ENCODE data around the gene ERBB4. TPM values are rescaled to one million over a fixed set of nuclear protein-coding genes. Genes with fewer than 3 reads are reported as not detected.

The ERBB4 gene
- total and polyA plus RNA-seq, 7 experiments from 2014 or later = not detected

GRCh38 chr2:212154477-212154878, 384.1 kb downstream of the ERBB4 start:
- Histone ChIP-seq H3K4me3 (ENCODE audit: low read length) (no peak overlapping the region), H3K9me3 (ENCODE audit: control insufficient read depth in 2 of 3, low read length in 3 of 3) (no peaks in the 10 kb centered on the region), H3K27ac (ENCODE audit: low read depth, low read length) (no peak overlapping the region), H3K27me3 (ENCODE audit: control insufficient read depth in 2 of 2, insufficient read depth in 2 of 2, low read length in 2 of 2) (no peaks in the 10 kb centered on the region), H3K4me1 (ENCODE audit: control insufficient read depth in 2 of 2, insufficient read depth in 2 of 2, low read length in 2 of 2) (no peaks in the 10 kb centered on the region), H3K36me3 (ENCODE audit: control insufficient read depth in 2 of 3, insufficient read depth in 3 of 3, low read length in 3 of 3) (no peaks in the 10 kb centered on the region)
- CTCF ChIA-PET = no interaction called here
- POLR2A ChIA-PET = no interaction called here
- intact Hi-C loops (cut with micrococcal nuclease) = no loop called here
- Mint-ChIP-seq H3K27ac (no peak overlapping the region), H3K4me1 (no peaks in the 10 kb centered on the region), H3K36me3 (no peaks in the 10 kb centered on the region), H3K9me3 (peaks cover 0 to 6% (median 0%) of the 10 kb centered on the region in 11 donors), H3K4me3 (no peak overlapping the region), H3K27me3 (no peaks in the 10 kb centered on the region)
- DNase-seq = no peak
- ATAC-seq = no peak

- ChIA-PET CTCF (no interaction called here), POLR2A (no interaction called here)
- Mint-ChIP-seq H3K36me3 (no peaks in the 10 kb centered on the region), H3K4me3 (no peak overlapping the region), H3K9me3 (peaks cover 0 to 6% (median 0%) of the 10 kb centered on the region in 11 donors), H3K4me1 (no peaks in the 10 kb centered on the region), H3K27ac (no peak overlapping the region), H3K27me3 (no peaks in the 10 kb centered on the region)
- no peak for DNase-seq
- Histone ChIP-seq H3K9me3 (ENCODE audit: control insufficient read depth in 2 of 3, low read length in 3 of 3) (no peaks in the 10 kb centered on the region), H3K4me1 (ENCODE audit: control insufficient read depth in 2 of 2, insufficient read depth in 2 of 2, low read length in 2 of 2) (no peaks in the 10 kb centered on the region), H3K27me3 (ENCODE audit: control insufficient read depth in 2 of 2, insufficient read depth in 2 of 2, low read length in 2 of 2) (no peaks in the 10 kb centered on the region), H3K4me3 (ENCODE audit: low read length) (no peak overlapping the region), H3K27ac (ENCODE audit: low read depth, low read length) (no peak overlapping the region), H3K36me3 (ENCODE audit: control insufficient read depth in 2 of 3, insufficient read depth in 3 of 3, low read length in 3 of 3) (no peaks in the 10 kb centered on the region)
- intact Hi-C loops (cut with micrococcal nuclease) = no loop called here
- no peak for ATAC-seq
Measured at GRCh38 chr2:212153923-212154322, 384.7 kb downstream of the ERBB4 start.

GRCh38 chr2:212147921-212148513, 390.6 kb downstream of the ERBB4 start:
- Mint-ChIP-seq H3K27me3 (no peaks in the 10 kb centered on the region), H3K27ac (no peak overlapping the region), H3K4me1 (no peaks in the 10 kb centered on the region), H3K4me3 (no peak overlapping the region), H3K36me3 (no peaks in the 10 kb centered on the region), H3K9me3 (peaks cover 0 to 6% (median 0%) of the 10 kb centered on the region in 11 donors)
- H3K9me3 ChIP-seq (ENCODE audit: control insufficient read depth in 2 of 3, low read length in 3 of 3) = no peaks in the 10 kb centered on the region
- no peaks in the 10 kb centered on the region for H3K4me1 ChIP-seq (ENCODE audit: control insufficient read depth in 2 of 2, insufficient read depth in 2 of 2, low read length in 2 of 2)
- DNase-seq (no peak), ATAC-seq (no peak)
- intact Hi-C loops (cut with micrococcal nuclease) = loop anchor here in 1 of 2 donors (5.0 kb wide), 1 partner anchor 419 kb away; no protein-coding TSS in a partner anchor
- H3K27me3 ChIP-seq (ENCODE audit: control insufficient read depth in 2 of 2, insufficient read depth in 2 of 2, low read length in 2 of 2) = no peaks in the 10 kb centered on the region
- no peak overlapping the region for H3K27ac ChIP-seq (ENCODE audit: low read depth, low read length)
- ChIA-PET POLR2A (no interaction called here), CTCF (no interaction called here)
- no peaks in the 10 kb centered on the region for H3K36me3 ChIP-seq (ENCODE audit: control insufficient read depth in 2 of 3, insufficient read depth in 3 of 3, low read length in 3 of 3)
- no peak overlapping the region for H3K4me3 ChIP-seq (ENCODE audit: low read length)

GRCh38 chr2:212146416-212146815, 392.2 kb downstream of the ERBB4 start:
- Histone ChIP-seq H3K27ac (ENCODE audit: low read depth, low read length) (no peak overlapping the region), H3K4me1 (ENCODE audit: control insufficient read depth in 2 of 2, insufficient read depth in 2 of 2, low read length in 2 of 2) (no peaks in the 10 kb centered on the region), H3K4me3 (ENCODE audit: low read length) (no peak overlapping the region), H3K9me3 (ENCODE audit: control insufficient read depth in 2 of 3, low read length in 3 of 3) (no peaks in the 10 kb centered on the region), H3K36me3 (ENCODE audit: control insufficient read depth in 2 of 3, insufficient read depth in 3 of 3, low read length in 3 of 3) (no peaks in the 10 kb centered on the region), H3K27me3 (ENCODE audit: control insufficient read depth in 2 of 2, insufficient read depth in 2 of 2, low read length in 2 of 2) (no peaks in the 10 kb centered on the region)
- Mint-ChIP-seq H3K27me3 (no peaks in the 10 kb centered on the region), H3K9me3 (peaks cover 0 to 5% (median 0%) of the 10 kb centered on the region in 11 donors), H3K36me3 (no peaks in the 10 kb centered on the region), H3K4me3 (no peak overlapping the region), H3K4me1 (no peaks in the 10 kb centered on the region), H3K27ac (no peak overlapping the region)
- DNase-seq (no peak), ATAC-seq (no peak)
- ChIA-PET POLR2A (no interaction called here), CTCF (no interaction called here)
- intact Hi-C loops (cut with micrococcal nuclease) = loop anchor here in 1 of 2 donors (5.0 kb wide), 1 partner anchor 421 kb away; no protein-coding TSS in a partner anchor

GRCh38 chr2:212145121-212145520, 393.5 kb downstream of the ERBB4 start:
- no peaks in the 10 kb centered on the region for H3K27me3 ChIP-seq (ENCODE audit: control insufficient read depth in 2 of 2, insufficient read depth in 2 of 2, low read length in 2 of 2)
- H3K27ac ChIP-seq (ENCODE audit: low read depth, low read length) = no peak overlapping the region
- no peak for DNase-seq
- H3K4me3 Mint-ChIP-seq = no peak overlapping the region
- H3K4me3 ChIP-seq (ENCODE audit: low read length) = no peak overlapping the region
- no peak overlapping the region for H3K27ac Mint-ChIP-seq
- H3K9me3 ChIP-seq (ENCODE audit: control insufficient read depth in 2 of 3, low read length in 3 of 3) = no peaks in the 10 kb centered on the region
- no peaks in the 10 kb centered on the region for H3K27me3 Mint-ChIP-seq
- POLR2A ChIA-PET = no interaction called here
- CTCF ChIA-PET = no interaction called here
- H3K36me3 ChIP-seq (ENCODE audit: control insufficient read depth in 2 of 3, insufficient read depth in 3 of 3, low read length in 3 of 3) = no peaks in the 10 kb centered on the region
- no peaks in the 10 kb centered on the region for H3K4me1 ChIP-seq (ENCODE audit: control insufficient read depth in 2 of 2, insufficient read depth in 2 of 2, low read length in 2 of 2)
- H3K36me3 Mint-ChIP-seq = no peaks in the 10 kb centered on the region
- H3K9me3 Mint-ChIP-seq = peaks cover 0 to 2% (median 0%) of the 10 kb centered on the region in 11 donors
- no peaks in the 10 kb centered on the region for H3K4me1 Mint-ChIP-seq
- no peak for ATAC-seq
- intact Hi-C loops (cut with micrococcal nuclease) = loop anchor here in 1 of 2 donors (5.0 kb wide), 1 partner anchor 422 kb away; no protein-coding TSS in a partner anchor

- Mint-ChIP-seq H3K9me3 (peaks cover 0 to 5% (median 0%) of the 10 kb centered on the region in 11 donors), H3K36me3 (no peaks in the 10 kb centered on the region), H3K4me1 (no peaks in the 10 kb centered on the region), H3K4me3 (no peak overlapping the region), H3K27ac (no peak overlapping the region), H3K27me3 (no peaks in the 10 kb centered on the region)
- intact Hi-C loops (cut with micrococcal nuclease) = no loop called here
- no peaks in the 10 kb centered on the region for H3K36me3 ChIP-seq (ENCODE audit: control insufficient read depth in 2 of 3, insufficient read depth in 3 of 3, low read length in 3 of 3)
- no peaks in the 10 kb centered on the region for H3K9me3 ChIP-seq (ENCODE audit: control insufficient read depth in 2 of 3, low read length in 3 of 3)
- no peaks in the 10 kb centered on the region for H3K4me1 ChIP-seq (ENCODE audit: control insufficient read depth in 2 of 2, insufficient read depth in 2 of 2, low read length in 2 of 2)
- CTCF ChIA-PET = no interaction called here
- POLR2A ChIA-PET = interaction anchor here (0.5 kb wide), 1 partner anchor 33 kb away, joined by 3 read pairs; no protein-coding TSS in a partner anchor
- H3K27ac ChIP-seq (ENCODE audit: low read depth, low read length) = no peak overlapping the region
- ATAC-seq (no peak), DNase-seq (no peak)
- H3K27me3 ChIP-seq (ENCODE audit: control insufficient read depth in 2 of 2, insufficient read depth in 2 of 2, low read length in 2 of 2) = no peaks in the 10 kb centered on the region
- H3K4me3 ChIP-seq (ENCODE audit: low read length) = no peak overlapping the region
Measured at GRCh38 chr2:212142631-212143030, 396.0 kb downstream of the ERBB4 start.

GRCh38 chr2:212141499-212141898, 397.1 kb downstream of the ERBB4 start:
- Histone ChIP-seq H3K9me3 (ENCODE audit: control insufficient read depth in 2 of 3, low read length in 3 of 3) (no peaks in the 10 kb centered on the region), H3K4me1 (ENCODE audit: control insufficient read depth in 2 of 2, insufficient read depth in 2 of 2, low read length in 2 of 2) (no peaks in the 10 kb centered on the region), H3K36me3 (ENCODE audit: control insufficient read depth in 2 of 3, insufficient read depth in 3 of 3, low read length in 3 of 3) (no peaks in the 10 kb centered on the region), H3K4me3 (ENCODE audit: low read length) (no peak overlapping the region), H3K27ac (ENCODE audit: low read depth, low read length) (no peak overlapping the region), H3K27me3 (ENCODE audit: control insufficient read depth in 2 of 2, insufficient read depth in 2 of 2, low read length in 2 of 2) (no peaks in the 10 kb centered on the region)
- ChIA-PET POLR2A (no interaction called here), CTCF (no interaction called here)
- intact Hi-C loops (cut with micrococcal nuclease) = no loop called here
- H3K27me3 Mint-ChIP-seq = no peaks in the 10 kb centered on the region
- no peaks in the 10 kb centered on the region for H3K4me1 Mint-ChIP-seq
- H3K4me3 Mint-ChIP-seq = no peak overlapping the region
- ATAC-seq = no peak
- H3K36me3 Mint-ChIP-seq = no peaks in the 10 kb centered on the region
- H3K27ac Mint-ChIP-seq = no peak overlapping the region
- peaks cover 0 to 5% (median 0%) of the 10 kb centered on the region in 11 donors for H3K9me3 Mint-ChIP-seq
- no peak for DNase-seq
